SU-DHL-6 (cell line): ENCODE data around the gene GABRB3.

ENCODE experiments used
- H2AFZ ChIP-seq: fragments of 200-600 bp; sonication (generic); 2 replicates; pipeline ENCODE4 v1.6.1; 2014; ENCODE audit warnings: low read depth, mild to moderate bottlenecking, moderate library complexity, mixed read lengths, antibody characterized with exemption, low read length; ENCODE audit not compliant: severe bottlenecking
- H3F3A ChIP-seq: fragments of 200-600 bp; shearing (Covaris generic); 2 replicates; pipeline ENCODE4 v1.6.0; 2016; ENCODE audit warnings: antibody characterized with exemption, mild to moderate bottlenecking; ENCODE audit not compliant: insufficient read depth
- H3K27ac ChIP-seq: fragments of 200-600 bp; sonication (generic); 2 replicates; pipeline ENCODE4 v1.5.1; 2016; ENCODE audit warnings: low read depth, mild to moderate bottlenecking, low read length, moderate library complexity, mixed read lengths
- H3K27me3 ChIP-seq: fragments of 200-600 bp; sonication (generic), shearing (Covaris generic); 2 replicates; pipeline ENCODE4 v1.6.0; 2014; ENCODE audit warnings: mild to moderate bottlenecking, low read length
- H3K36me3 ChIP-seq: fragments of 200-600 bp; sonication (generic); 2 replicates; pipeline ENCODE4 v1.6.1; 2014; ENCODE audit warnings: mild to moderate bottlenecking, low read length, mixed read lengths
- H3K4me2 ChIP-seq: fragments of 300-600, 200-600 bp; shearing (Covaris generic), sonication (generic); 2 replicates; pipeline ENCODE4 v1.6.0; 2014; ENCODE audit warnings: low read length, low read depth, mild to moderate bottlenecking; ENCODE audit not compliant: poor library complexity, severe bottlenecking
- H3K4me3 ChIP-seq: fragments of 200-600 bp; sonication (generic); 2 replicates; pipeline ENCODE4 v1.5.1; 2014; ENCODE audit warnings: antibody characterized with exemption, low read length, mild to moderate bottlenecking, mixed read lengths; ENCODE audit not compliant: insufficient read depth, poor library complexity, severe bottlenecking
- H3K79me2 ChIP-seq: fragments of 200-600 bp; sonication (generic); 2 replicates; pipeline ENCODE4 v1.6.1; 2014; ENCODE audit warnings: mild to moderate bottlenecking, low read length, moderate library complexity; ENCODE audit not compliant: insufficient read depth
- H3K9ac ChIP-seq: fragments of 200-600 bp; sonication (generic); 2 replicates; pipeline ENCODE4 v1.7.0; 2014; ENCODE audit warnings: mild to moderate bottlenecking, low read length
- H3K9me2 ChIP-seq: fragments of 200-600 bp; sonication (generic); replicated peaks from 2 replicates; pipeline ENCODE4 v1.6.1; 2014; ENCODE audit warnings: low read length; ENCODE audit not compliant: insufficient read depth
- H3K9me3 ChIP-seq: fragments of 200-600 bp; sonication (generic); 2 replicates; pipeline ENCODE4 v1.6.1; 2014; ENCODE audit warnings: low read length, mixed read lengths; ENCODE audit not compliant: insufficient read depth
- H4K20me1 ChIP-seq: fragments of 200-600 bp; sonication (generic); 2 replicates; pipeline ENCODE4 v1.6.1; 2014; ENCODE audit warnings: low read depth, mild to moderate bottlenecking, antibody characterized with exemption, low read length, moderate library complexity, mixed read lengths
- CTCF ChIP-seq: fragments of 200-600 bp; sonication (generic); IDR thresholded peaks from one replicate; pipeline ENCODE4 v1.5.1; 2017; ENCODE audit warnings: antibody characterized with exemption, mild to moderate bottlenecking, low read length, moderate library complexity; ENCODE audit not compliant: insufficient read depth, poor library complexity, severe bottlenecking
- EZH2phosphoT487 ChIP-seq: fragments of 200-600 bp; sonication (generic), shearing (Covaris generic); conservative IDR thresholded peaks from 2 replicates; pipeline ENCODE4 v1.6.1; 2018; ENCODE audit warnings: mild to moderate bottlenecking, antibody characterized with exemption, low read length, moderate library complexity, mixed read lengths

GABRB3 gene

GRCh38 chr15:26790118-26790517 lies 17.3 kb upstream of the GABRB3 start:
- no peak for TF ChIP-seq CTCF
- TF ChIP-seq EZH2phosphoT487: no peak
- Histone ChIP-seq H3K79me2 (no peaks in the 10 kb centered on the region), H3K9me2 (no peaks in the 10 kb centered on the region), H3K4me2 (no peak overlapping the region), H2AFZ (no peak overlapping the region), H3K27ac (no peak overlapping the region), H3K9me3 (peaks cover 3% of the 10 kb centered on the region; the same call in 1 of the 2 replicates), H3K36me3 (no peaks in the 10 kb centered on the region), H3K9ac (no peak overlapping the region), H3F3A (no peaks in the 10 kb centered on the region), H3K4me3 (no peak overlapping the region), H4K20me1 (no peaks in the 10 kb centered on the region), H3K27me3 (no peaks in the 10 kb centered on the region)

- H4K20me1 ChIP-seq: no peaks in the 10 kb centered on the region
- no peaks in the 10 kb centered on the region for H3K9me3 ChIP-seq
- no peak overlapping the region for H3K4me2 ChIP-seq
- no peaks in the 10 kb centered on the region for H3F3A ChIP-seq
- no peaks in the 10 kb centered on the region for H3K79me2 ChIP-seq
- no peak for TF ChIP-seq CTCF
- no peak for TF ChIP-seq EZH2phosphoT487
- no peak overlapping the region for H3K4me3 ChIP-seq
- no peak overlapping the region for H3K9ac ChIP-seq
- H3K9me2 ChIP-seq: no peaks in the 10 kb centered on the region
- no peak overlapping the region for H3K27ac ChIP-seq
- no peaks in the 10 kb centered on the region for H3K27me3 ChIP-seq
- no peak overlapping the region for H2AFZ ChIP-seq
- no peaks in the 10 kb centered on the region for H3K36me3 ChIP-seq
Measured at GRCh38 chr15:26781816-26782215, 8.9 kb upstream of the GABRB3 start.

GRCh38 chr15:26773917-26774316 lies 1.1 kb upstream of the GABRB3 start:
- no peak overlapping the region for H3K9ac ChIP-seq
- H3K4me3 ChIP-seq: no peak overlapping the region
- no peaks in the 10 kb centered on the region for H3K79me2 ChIP-seq
- no peak overlapping the region for H3K27ac ChIP-seq
- no peaks in the 10 kb centered on the region for H3F3A ChIP-seq
- no peak overlapping the region for H3K4me2 ChIP-seq
- H3K9me2 ChIP-seq: no peaks in the 10 kb centered on the region
- H3K27me3 ChIP-seq: no peaks in the 10 kb centered on the region
- no peak for TF ChIP-seq CTCF
- no peaks in the 10 kb centered on the region for H3K9me3 ChIP-seq
- no peak overlapping the region for H2AFZ ChIP-seq
- no peaks in the 10 kb centered on the region for H3K36me3 ChIP-seq
- H4K20me1 ChIP-seq: no peaks in the 10 kb centered on the region
